NB4 (cell line): ENCODE measurements around the gene CLEC7A.

Source experiments
- DNase-seq: peaks from one replicate; pipeline ENCODE4 v3.0.0; 2010; ENCODE audit warnings: low read depth
- H3K4me3 ChIP-seq: one replicate; pipeline ENCODE4 v1.5.1; 2011; ENCODE audit warnings: mild to moderate bottlenecking, low read depth, low read length, moderate library complexity
- MYC ChIP-seq: IDR thresholded peaks from 2 replicates; pipeline ENCODE4 v1.6.1; 2011; ENCODE audit warnings: low read depth, low read length
- POLR2A ChIP-seq: IDR thresholded peaks from 2 replicates; pipeline ENCODE4 v1.6.1; 2011; ENCODE audit warnings: mild to moderate bottlenecking; ENCODE audit not compliant: insufficient read length; ENCODE audit errors: extremely low read depth
- TF ChIP-seq, protein P1 (sequence below): IDR thresholded peaks from 2 replicates; pipeline ENCODE4 v1.6.1; 2011; ENCODE audit warnings: low read depth, low read length
- TF ChIP-seq, protein P2 (sequence below): IDR thresholded peaks from one replicate; pipeline ENCODE4 v1.5.1; 2012; ENCODE audit warnings: low read depth, low read length

The CLEC7A gene

DNA sequence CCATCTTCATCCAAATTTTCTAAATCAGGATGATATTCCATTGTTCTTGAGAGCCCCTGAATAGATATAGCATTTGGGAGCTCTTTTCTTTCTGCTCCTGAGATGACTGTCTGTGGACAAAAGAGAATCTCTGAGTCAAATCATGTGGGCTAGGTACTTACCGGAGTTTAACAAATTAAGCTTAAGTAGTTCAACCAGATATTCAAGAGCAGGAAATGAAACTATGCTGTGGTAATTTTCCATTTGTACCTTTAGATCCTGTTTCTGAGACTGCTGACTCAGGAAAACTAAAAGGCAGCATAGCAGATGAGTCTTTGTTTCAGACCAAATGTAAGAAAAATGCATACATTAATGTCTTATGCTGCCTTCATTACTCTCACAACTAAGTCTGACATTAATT lies at the start of gene CLEC7A:
Gene CLEC7A (minus strand): TSS at position 158 of the 400 bp plus-strand sequence. CDS start 117 bp downstream, at position 41.
- TF ChIP-seq, protein P1, sequence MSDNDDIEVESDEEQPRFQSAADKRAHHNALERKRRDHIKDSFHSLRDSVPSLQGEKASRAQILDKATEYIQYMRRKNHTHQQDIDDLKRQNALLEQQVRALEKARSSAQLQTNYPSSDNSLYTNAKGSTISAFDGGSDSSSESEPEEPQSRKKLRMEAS = no peak
- no peak for TF ChIP-seq MYC
- TF ChIP-seq POLR2A = no peak
- TF ChIP-seq, protein P2, sequence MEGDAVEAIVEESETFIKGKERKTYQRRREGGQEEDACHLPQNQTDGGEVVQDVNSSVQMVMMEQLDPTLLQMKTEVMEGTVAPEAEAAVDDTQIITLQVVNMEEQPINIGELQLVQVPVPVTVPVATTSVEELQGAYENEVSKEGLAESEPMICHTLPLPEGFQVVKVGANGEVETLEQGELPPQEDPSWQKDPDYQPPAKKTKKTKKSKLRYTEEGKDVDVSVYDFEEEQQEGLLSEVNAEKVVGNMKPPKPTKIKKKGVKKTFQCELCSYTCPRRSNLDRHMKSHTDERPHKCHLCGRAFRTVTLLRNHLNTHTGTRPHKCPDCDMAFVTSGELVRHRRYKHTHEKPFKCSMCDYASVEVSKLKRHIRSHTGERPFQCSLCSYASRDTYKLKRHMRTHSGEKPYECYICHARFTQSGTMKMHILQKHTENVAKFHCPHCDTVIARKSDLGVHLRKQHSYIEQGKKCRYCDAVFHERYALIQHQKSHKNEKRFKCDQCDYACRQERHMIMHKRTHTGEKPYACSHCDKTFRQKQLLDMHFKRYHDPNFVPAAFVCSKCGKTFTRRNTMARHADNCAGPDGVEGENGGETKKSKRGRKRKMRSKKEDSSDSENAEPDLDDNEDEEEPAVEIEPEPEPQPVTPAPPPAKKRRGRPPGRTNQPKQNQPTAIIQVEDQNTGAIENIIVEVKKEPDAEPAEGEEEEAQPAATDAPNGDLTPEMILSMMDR = no peak
- no peak within 1 kb of the TSS for H3K4me3 ChIP-seq
- DNase-seq = peak; percentile 37

- no peak for TF ChIP-seq MYC
- TF ChIP-seq, protein P2 = no peak
- TF ChIP-seq, protein P1 = no peak
- TF ChIP-seq POLR2A = no peak
- no peak overlapping the region for H3K4me3 ChIP-seq
- DNase-seq = no peak
Observed at GRCh38 chr12:10179776-10180181, 49.8 kb upstream of the CLEC7A start.

- no peak within 1 kb of the TSS for H3K4me3 ChIP-seq
- TF ChIP-seq MYC (no peak), POLR2A (no peak)
- TF ChIP-seq, protein P1 = no peak
- TF ChIP-seq, protein P2 = no peak
- DNase-seq = no peak
Observed at GRCh38 chr12:10178821-10179220, 48.8 kb upstream of the CLEC7A start, which contains the start of gene TMEM52B. Gene TMEM52B, plus strand, starts transcription at chr12:10179032. Its CDS starts 543 bp downstream, at chr12:10179575.

- H3K4me3 ChIP-seq = no peak overlapping the region
- DNase-seq = no peak
- TF ChIP-seq POLR2A (no peak), MYC (no peak)
- TF ChIP-seq, protein P1 = no peak
- TF ChIP-seq, protein P2 = no peak
Observed at GRCh38 chr12:10175846-10176636, 46.0 kb upstream of the CLEC7A start.

DNA sequence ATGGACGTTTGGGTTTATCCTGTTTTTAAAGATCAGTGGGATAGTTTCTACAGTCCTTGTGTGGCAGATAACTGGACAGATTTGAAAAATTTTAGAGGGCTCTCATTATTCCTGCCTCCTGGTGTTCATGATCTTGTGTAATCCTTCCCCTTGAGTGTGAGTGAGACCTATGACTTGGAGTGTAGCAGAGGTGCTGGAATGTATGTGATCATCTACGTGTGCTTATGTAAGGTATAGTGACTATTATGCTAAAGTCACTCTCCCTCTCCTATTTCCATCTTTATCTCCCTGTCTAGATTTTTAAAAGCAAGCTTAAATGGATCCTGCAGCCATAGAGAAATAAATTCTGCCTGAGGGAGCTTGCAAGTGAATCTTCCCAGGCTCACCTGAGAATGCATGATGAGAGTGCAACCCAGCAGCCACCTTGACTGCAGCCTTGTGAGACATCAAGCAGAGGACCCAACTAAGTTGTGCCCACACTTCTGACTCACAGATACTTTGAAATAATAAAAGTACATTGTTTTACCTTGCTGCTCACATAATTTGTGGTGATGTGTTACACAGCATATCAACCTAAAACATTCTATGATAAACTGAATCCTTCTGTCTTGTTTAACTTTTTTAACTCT lies 45.1 kb upstream of the CLEC7A start:
- DNase-seq = no peak
- TF ChIP-seq MYC (no peak), POLR2A (no peak)
- TF ChIP-seq, protein P1 = no peak
- TF ChIP-seq, protein P2 = no peak
- H3K4me3 ChIP-seq = no peak overlapping the region
